HEK293 (cell line): ENCODE results near the gene FIGN.

Experiments used
- CTCF ChIA-PET: fragments of 350-600 bp; formaldehyde crosslinking; extraction: SDS; loops from one replicate; lab custom pipeline; 2021; ENCODE audit warnings: antibody characterized with exemption; lab: Yijun Ruan, JAX
- POLR2A ChIA-PET: fragments of 300-600 bp; formaldehyde crosslinking; extraction: SDS; loops from one replicate; lab custom pipeline; 2020; ENCODE audit warnings: antibody characterized with exemption, inconsistent platforms; lab: Yijun Ruan, JAX
- H3K27ac ChIP-seq: fragments of 200-500 bp; sonication (Bioruptor generic); 2 replicates; pipeline ENCODE4 v1.5.1; 2014; ENCODE audit warnings: low read depth, low read length, control low read depth, inconsistent platforms; ENCODE audit errors: extremely low read depth
- H3K36me3 ChIP-seq, 2 experiments: fragments of 200-500 bp in 1 of 2; sonication (Bioruptor generic) in 1 of 2; 1 replicate in 1 of 2; 2 replicates in 1 of 2; pipeline ENCODE4 v1.5.1; 2014 to 2017; ENCODE audit warnings: inconsistent platforms in 2 of 2, low read length in 2 of 2; ENCODE audit not compliant: control insufficient read depth in 2 of 2, insufficient read depth in 1 of 2
- H3K4me1 ChIP-seq: fragments of 200-500 bp; sonication (Bioruptor generic); 2 replicates; pipeline ENCODE4 v1.5.1; 2014; ENCODE audit warnings: mild to moderate bottlenecking, low read length, inconsistent platforms; ENCODE audit not compliant: control insufficient read depth, insufficient read depth
- H3K4me3 ChIP-seq: 2 replicates; pipeline ENCODE4 v1.5.1; 2011; ENCODE audit warnings: low read depth, mild to moderate bottlenecking, control low read depth, low read length, moderate library complexity
- H3K9me3 ChIP-seq: fragments of 200-500 bp; sonication (Bioruptor generic); 2 replicates; pipeline ENCODE4 v1.5.1; 2014; ENCODE audit warnings: low read depth, low read length, inconsistent platforms; ENCODE audit not compliant: control insufficient read depth, insufficient read depth
- AEBP2 ChIP-seq: fragments of 450-650 bp; formaldehyde crosslinking; IDR thresholded peaks from 2 replicates; pipeline ENCODE4 v1.5.1; 2016; ENCODE audit warnings: missing biosample characterization, missing genetic modification characterization, borderline replicate concordance
- EGR2 ChIP-seq: fragments of 450-650 bp; formaldehyde crosslinking; IDR thresholded peaks from 2 replicates; pipeline ENCODE4 v1.5.1; 2016; ENCODE audit warnings: low read depth, missing biosample characterization, missing genetic modification characterization
- FEZF1 ChIP-seq: fragments of 450-650 bp; formaldehyde crosslinking; IDR thresholded peaks from 2 replicates; pipeline ENCODE4 v1.5.1; 2016; ENCODE audit warnings: missing biosample characterization, missing genetic modification characterization
- IKZF3 ChIP-seq: fragments of 450-650 bp; IDR thresholded peaks from 2 replicates; pipeline ENCODE4 v1.5.0; 2018; ENCODE audit warnings: missing biosample characterization, mild to moderate bottlenecking, missing genetic modification characterization, moderate library complexity
- INSM2 ChIP-seq: fragments of 450-650 bp; formaldehyde crosslinking; IDR thresholded peaks from 2 replicates; pipeline ENCODE4 v1.5.1; 2016; ENCODE audit warnings: missing biosample characterization, missing genetic modification characterization
- MEIS1 ChIP-seq: sonication (generic); formaldehyde crosslinking; IDR thresholded peaks from 2 replicates; pipeline ENCODE4 v1.8.1; 2022; ENCODE audit warnings: missing genetic modification reagents, mild to moderate bottlenecking, borderline replicate concordance
- PRDM6 ChIP-seq: fragments of 450-650 bp; formaldehyde crosslinking; IDR thresholded peaks from 2 replicates; pipeline ENCODE4 v1.5.1; 2017; ENCODE audit warnings: missing biosample characterization, missing genetic modification characterization
- SP7 ChIP-seq: fragments of 450-650 bp; formaldehyde crosslinking; IDR thresholded peaks from 2 replicates; pipeline ENCODE4 v1.5.1; 2016; ENCODE audit warnings: missing biosample characterization, missing genetic modification characterization
- TCF7L2 ChIP-seq: IDR thresholded peaks from 2 replicates; pipeline ENCODE4 v1.6.1; 2011; ENCODE audit warnings: low read depth, mild to moderate bottlenecking, inconsistent platforms, low read length, moderate library complexity, borderline replicate concordance
- TRIM28 ChIP-seq: IDR thresholded peaks from 2 replicates; pipeline ENCODE4 v1.6.1; 2011; ENCODE audit warnings: low read length, control low read depth, borderline replicate concordance
- ZBTB17 ChIP-seq: fragments of 450-650 bp; formaldehyde crosslinking; IDR thresholded peaks from 2 replicates; pipeline ENCODE4 v1.5.1; 2016; ENCODE audit warnings: missing biosample characterization, missing genetic modification characterization
- ZFP69B ChIP-seq: fragments of 450-650 bp; formaldehyde crosslinking; IDR thresholded peaks from 2 replicates; pipeline ENCODE4 v1.5.1; 2016; ENCODE audit warnings: missing biosample characterization, missing genetic modification characterization
- ZNF121 ChIP-seq: fragments of 450-650 bp; formaldehyde crosslinking; IDR thresholded peaks from 2 replicates; pipeline ENCODE4 v1.5.1; 2016; ENCODE audit warnings: missing biosample characterization, missing genetic modification characterization
- ZNF302 ChIP-seq: fragments of 450-650 bp; formaldehyde crosslinking; IDR thresholded peaks from 2 replicates; pipeline ENCODE4 v1.5.1; 2016; ENCODE audit warnings: missing biosample characterization, missing genetic modification characterization, low read depth
- ZNF366 ChIP-seq: fragments of 450-650 bp; formaldehyde crosslinking; conservative IDR thresholded peaks from 2 replicates; pipeline ENCODE4 v1.5.1; 2016; ENCODE audit warnings: missing biosample characterization, missing genetic modification characterization
- ZNF426 ChIP-seq: fragments of 450-650 bp; formaldehyde crosslinking; IDR thresholded peaks from 2 replicates; pipeline ENCODE4 v1.5.1; 2017; ENCODE audit warnings: missing biosample characterization, missing genetic modification characterization, mild to moderate bottlenecking, inconsistent platforms, moderate library complexity
- ZNF501 ChIP-seq: fragments of 450-650 bp; formaldehyde crosslinking; IDR thresholded peaks from 2 replicates; pipeline ENCODE4 v1.5.1; 2016; ENCODE audit warnings: missing biosample characterization, missing genetic modification characterization
- ZNF518A ChIP-seq: fragments of 450-650 bp; formaldehyde crosslinking; conservative IDR thresholded peaks from 2 replicates; pipeline ENCODE4 v1.5.1; 2016; ENCODE audit warnings: low read depth, missing biosample characterization, missing genetic modification characterization
- ZNF521 ChIP-seq: fragments of 450-650 bp; formaldehyde crosslinking; IDR thresholded peaks from 2 replicates; pipeline ENCODE4 v1.5.1; 2017; ENCODE audit warnings: missing biosample characterization, mild to moderate bottlenecking, missing genetic modification characterization
- ZNF600 ChIP-seq: fragments of 450-650 bp; formaldehyde crosslinking; IDR thresholded peaks from 2 replicates; pipeline ENCODE4 v1.5.1; 2016; ENCODE audit warnings: missing biosample characterization, missing genetic modification characterization
- ZNF624 ChIP-seq: fragments of 450-650 bp; formaldehyde crosslinking; IDR thresholded peaks from 2 replicates; pipeline ENCODE4 v1.5.1; 2017; ENCODE audit warnings: missing biosample characterization, missing genetic modification characterization
- ZNF76 ChIP-seq: fragments of 450-650 bp; formaldehyde crosslinking; IDR thresholded peaks from 2 replicates; pipeline ENCODE4; 2016; ENCODE audit warnings: low read depth, missing biosample characterization, missing genetic modification characterization, borderline replicate concordance
- ZSCAN16 ChIP-seq: fragments of 450-650 bp; formaldehyde crosslinking; IDR thresholded peaks from 2 replicates; pipeline ENCODE4 v1.5.1; 2016; ENCODE audit warnings: missing biosample characterization, missing genetic modification characterization

FIGN gene

GRCh38 chr2:163736433-163737189, 803 bp upstream of the FIGN start (continued):
- TF ChIP-seq IKZF3, result 0 out of 2 replicates have a peak, but pooled peaks have one; percentile 22
- no peak for TF ChIP-seq ZNF426 (tag by site-specific recombination)
- 0 out of 2 replicates have a peak, but pooled peaks have one; percentile 6 for TF ChIP-seq EGR2 (tag by site-specific recombination)
- TF ChIP-seq ZSCAN16 (tag by site-specific recombination), result 0 out of 2 replicates have a peak, but pooled peaks have one; percentile 23
- TF ChIP-seq MEIS1 (CRISPR knock-in tag), result no peak

GRCh38 chr2:163734881-163735684, 725 bp downstream of the FIGN start:
- CTCF ChIA-PET, result interaction anchor here (0.7 to 1.1 kb wide), 4 partner anchors 38 to 270 kb away, joined by 3 to 5 read pairs (median 3); no protein-coding TSS in a partner anchor
- peak overlapping the region; percentile 87 for H3K27ac ChIP-seq
- TF ChIP-seq ZNF501 (tag by site-specific recombination) (0 out of 2 replicates have a peak, but pooled peaks have one; percentile 36), ZNF600 (tag by site-specific recombination) (peak; percentile 42; the same call in 1 of the 2 replicates), ZNF366 (tag by site-specific recombination) (peak; percentile 63), INSM2 (no peak), ZNF76 (no peak), ZNF521 (tag by site-specific recombination) (no peak), TRIM28 (peak; percentile 55; the same call in 1 of the 2 replicates), SP7 (tag by site-specific recombination) (peak; percentile 91), TCF7L2 (0 out of 2 replicates have a peak, but pooled peaks have one; percentile 24), AEBP2 (tag by site-specific recombination) (no peak), ZBTB17 (tag by site-specific recombination) (peak; percentile 44), ZFP69B (no peak), PRDM6 (tag by site-specific recombination) (peak; percentile 87), ZNF302 (tag by site-specific recombination) (no peak), FEZF1 (tag by site-specific recombination) (peak; percentile 73), ZNF121 (tag by site-specific recombination) (0 out of 2 replicates have a peak, but pooled peaks have one; percentile 42), ZNF518A (no peak), ZNF624 (tag by site-specific recombination) (no peak)

More at GRCh38 chr2:163734881-163735684, 725 bp downstream of the FIGN start:
- POLR2A ChIA-PET, result interaction anchor here (0.7 to 1.6 kb wide), 7 partner anchors 8 to 389 kb away, joined by 3 to 5 read pairs (median 3); no protein-coding TSS in a partner anchor
- Histone ChIP-seq H3K36me3 (no peaks in the 10 kb centered on the region), H3K9me3 (no peaks in the 10 kb centered on the region), H3K4me1 (peaks cover 12% of the 10 kb centered on the region), H3K4me3 (peak overlapping the region; percentile 86)
